HEK293 (cell line): ENCODE data around the gene MBOAT7.

Source experiments
- CTCF ChIA-PET: fragments of 350-600 bp; formaldehyde crosslinking; extraction: SDS; loops from one replicate; lab custom pipeline; 2021; ENCODE audit warnings: antibody characterized with exemption; lab: Yijun Ruan, JAX
- POLR2A ChIA-PET: fragments of 300-600 bp; formaldehyde crosslinking; extraction: SDS; loops from one replicate; lab custom pipeline; 2020; ENCODE audit warnings: antibody characterized with exemption, inconsistent platforms; lab: Yijun Ruan, JAX
- H3K27ac ChIP-seq: fragments of 200-500 bp; sonication (Bioruptor generic); 2 replicates; pipeline ENCODE4 v1.5.1; 2014; ENCODE audit warnings: low read depth, low read length, control low read depth, inconsistent platforms; ENCODE audit errors: extremely low read depth
- H3K36me3 ChIP-seq, 2 experiments: fragments of 200-500 bp in 1 of 2; sonication (Bioruptor generic) in 1 of 2; 1 replicate in 1 of 2; 2 replicates in 1 of 2; pipeline ENCODE4 v1.5.1; 2014 to 2017; ENCODE audit warnings: inconsistent platforms in 2 of 2, low read length in 2 of 2; ENCODE audit not compliant: control insufficient read depth in 2 of 2, insufficient read depth in 1 of 2
- H3K4me1 ChIP-seq: fragments of 200-500 bp; sonication (Bioruptor generic); 2 replicates; pipeline ENCODE4 v1.5.1; 2014; ENCODE audit warnings: mild to moderate bottlenecking, low read length, inconsistent platforms; ENCODE audit not compliant: control insufficient read depth, insufficient read depth
- H3K4me3 ChIP-seq: 2 replicates; pipeline ENCODE4 v1.5.1; 2011; ENCODE audit warnings: low read depth, mild to moderate bottlenecking, control low read depth, low read length, moderate library complexity
- H3K9me3 ChIP-seq: fragments of 200-500 bp; sonication (Bioruptor generic); 2 replicates; pipeline ENCODE4 v1.5.1; 2014; ENCODE audit warnings: low read depth, low read length, inconsistent platforms; ENCODE audit not compliant: control insufficient read depth, insufficient read depth
- GLIS1 ChIP-seq: fragments of 450-650 bp; formaldehyde crosslinking; IDR thresholded peaks from 2 replicates; pipeline ENCODE4 v1.5.1; 2016; ENCODE audit warnings: missing biosample characterization, missing genetic modification characterization
- GLIS2 ChIP-seq: fragments of 450-650 bp; formaldehyde crosslinking; IDR thresholded peaks from 2 replicates; pipeline ENCODE4 v1.5.1; 2016; ENCODE audit warnings: missing biosample characterization, missing genetic modification characterization
- KLF1 ChIP-seq: fragments of 450-650 bp; formaldehyde crosslinking; IDR thresholded peaks from 2 replicates; pipeline ENCODE4 v1.5.1; 2016; ENCODE audit warnings: missing biosample characterization, missing genetic modification characterization
- KLF10 ChIP-seq: fragments of 450-650 bp; IDR thresholded peaks from 2 replicates; pipeline ENCODE4 v1.5.1; 2018; ENCODE audit warnings: missing biosample characterization, mild to moderate bottlenecking, missing genetic modification characterization
- KLF9 ChIP-seq: fragments of 450-650 bp; formaldehyde crosslinking; IDR thresholded peaks from 2 replicates; pipeline ENCODE4 v1.5.1; 2016; ENCODE audit warnings: missing biosample characterization, missing genetic modification characterization, low read depth
- SP3 ChIP-seq: fragments of 450-650 bp; formaldehyde crosslinking; IDR thresholded peaks from 2 replicates; pipeline ENCODE4 v1.5.1; 2016; ENCODE audit warnings: missing biosample characterization, missing genetic modification characterization
- ZFP37 ChIP-seq: fragments of 450-650 bp; formaldehyde crosslinking; IDR thresholded peaks from 2 replicates; pipeline ENCODE4 v1.5.1; 2016; ENCODE audit warnings: missing biosample characterization, missing genetic modification characterization
- ZNF10 ChIP-seq: fragments of 450-650 bp; formaldehyde crosslinking; IDR thresholded peaks from 2 replicates; pipeline ENCODE4 v1.5.1; 2017; ENCODE audit warnings: missing biosample characterization, missing genetic modification characterization
- ZNF140 ChIP-seq: fragments of 450-650 bp; formaldehyde crosslinking; IDR thresholded peaks from 2 replicates; pipeline ENCODE4 v1.5.1; 2016; ENCODE audit warnings: missing biosample characterization, missing genetic modification characterization
- ZNF214 ChIP-seq: fragments of 450-650 bp; formaldehyde crosslinking; IDR thresholded peaks from 2 replicates; pipeline ENCODE4 v1.5.1; 2017; ENCODE audit warnings: missing biosample characterization, mild to moderate bottlenecking, missing genetic modification characterization, borderline replicate concordance
- ZNF501 ChIP-seq: fragments of 450-650 bp; formaldehyde crosslinking; IDR thresholded peaks from 2 replicates; pipeline ENCODE4 v1.5.1; 2016; ENCODE audit warnings: missing biosample characterization, missing genetic modification characterization
- ZNF530 ChIP-seq: fragments of 450-650 bp; formaldehyde crosslinking; IDR thresholded peaks from 2 replicates; pipeline ENCODE4 v1.5.1; 2016; ENCODE audit warnings: low read depth, missing biosample characterization, missing genetic modification characterization
- ZNF561 ChIP-seq: fragments of 450-650 bp; IDR thresholded peaks from 2 replicates; pipeline ENCODE4 v1.5.1; 2018; ENCODE audit warnings: missing biosample characterization, missing genetic modification characterization, borderline replicate concordance
- ZNF610 ChIP-seq: fragments of 450-650 bp; formaldehyde crosslinking; IDR thresholded peaks from 2 replicates; pipeline ENCODE4 v1.5.1; 2016; ENCODE audit warnings: missing biosample characterization, missing genetic modification characterization, borderline replicate concordance
- ZNF654 ChIP-seq: fragments of 450-650 bp; formaldehyde crosslinking; IDR thresholded peaks from 2 replicates; pipeline ENCODE4 v1.5.1; 2016; ENCODE audit warnings: low read depth, missing biosample characterization, missing genetic modification characterization
- ZNF701 ChIP-seq: fragments of 450-650 bp; formaldehyde crosslinking; IDR thresholded peaks from 2 replicates; pipeline ENCODE4 v1.5.1; 2016; ENCODE audit warnings: missing biosample characterization, missing genetic modification characterization
- TF ChIP-seq, protein P1 (sequence below): fragments of 450-650 bp; formaldehyde crosslinking; IDR thresholded peaks from 2 replicates; pipeline ENCODE4 v1.5.1; 2017; ENCODE audit warnings: missing biosample characterization, missing genetic modification characterization
- TF ChIP-seq, protein P2 (sequence below): fragments of 450-650 bp; formaldehyde crosslinking; IDR thresholded peaks from 2 replicates; pipeline ENCODE4 v1.5.1; 2016; ENCODE audit warnings: missing biosample characterization, missing genetic modification characterization
- TF ChIP-seq, protein P3 (sequence below): fragments of 450-650 bp; formaldehyde crosslinking; optimal IDR thresholded peaks from 2 replicates; pipeline ENCODE3; 2016; ENCODE audit warnings: missing biosample characterization, mild to moderate bottlenecking, missing genetic modification characterization
- TF ChIP-seq, protein P4 (sequence below): fragments of 450-650 bp; formaldehyde crosslinking; IDR thresholded peaks from 2 replicates; pipeline ENCODE4 v1.5.1; 2016; ENCODE audit warnings: missing biosample characterization, missing genetic modification characterization
- TF ChIP-seq, protein P5 (sequence below): fragments of 450-650 bp; formaldehyde crosslinking; IDR thresholded peaks from 2 replicates; pipeline ENCODE4 v1.5.1; 2016; ENCODE audit warnings: missing biosample characterization, missing genetic modification characterization
- TF ChIP-seq, protein P6 (sequence below): fragments of 450-650 bp; formaldehyde crosslinking; IDR thresholded peaks from 2 replicates; pipeline ENCODE4 v1.5.1; 2016; ENCODE audit warnings: missing biosample characterization, missing genetic modification characterization

MBOAT7 gene

DNA sequence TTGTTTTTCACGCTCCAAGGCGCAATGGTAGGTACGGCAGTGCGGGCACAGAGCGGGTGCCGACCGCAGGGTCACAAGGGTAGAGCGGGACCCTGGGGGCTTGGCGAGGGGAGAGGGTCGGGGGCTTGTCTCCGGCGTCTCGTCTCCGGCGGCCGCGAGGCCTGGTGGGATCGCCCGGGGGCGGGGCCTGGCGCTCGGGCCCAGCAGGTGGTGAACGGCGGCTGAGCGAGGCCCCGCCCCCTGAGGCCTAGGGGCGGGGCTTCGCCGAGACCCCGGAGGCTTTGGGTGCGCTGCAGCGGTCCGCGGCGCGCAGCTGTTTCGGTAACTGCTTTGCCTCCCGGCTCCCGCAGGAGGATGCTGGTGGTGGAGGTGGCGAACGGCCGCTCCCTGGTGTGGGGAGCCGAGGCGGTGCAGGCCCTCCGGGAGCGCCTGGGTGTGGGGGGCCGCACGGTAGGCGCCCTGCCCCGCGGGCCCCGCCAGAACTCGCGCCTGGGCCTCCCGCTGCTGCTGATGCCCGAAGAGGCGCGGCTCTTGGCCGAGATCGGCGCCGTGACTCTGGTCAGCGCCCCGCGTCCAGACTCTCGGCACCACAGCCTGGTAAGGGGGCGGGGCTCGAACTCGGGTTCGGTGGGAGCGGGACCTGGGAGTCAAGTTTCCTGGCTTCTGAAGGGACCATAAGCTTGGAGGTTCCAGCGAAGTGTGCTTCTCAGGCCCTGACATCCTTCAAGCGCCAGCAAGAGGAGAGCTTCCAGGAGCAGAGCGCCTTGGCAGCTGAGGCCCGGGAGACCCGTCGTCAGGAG, 1.8 kb upstream of the MBOAT7 start, which contains the start of gene TSEN34:
Gene TSEN34 (plus strand): TSS at position 298 of the 800 bp plus-strand sequence. CDS start 57 bp downstream, at position 355.
- H3K36me3 ChIP-seq: peaks cover 32 to 45% of the 10 kb centered on the region in 2 experiments
- TF ChIP-seq ZNF214 (tag by site-specific recombination) (no peak), ZNF654 (tag by site-specific recombination) (no peak), SP3 (tag by site-specific recombination) (peak; percentile 86), ZNF561 (peak; percentile 85), KLF10 (peak; percentile 88), KLF9 (tag by site-specific recombination) (peak; percentile 99), GLIS1 (tag by site-specific recombination) (peak; percentile 89), GLIS2 (tag by site-specific recombination) (peak; percentile 75; the same call in 1 of the 2 replicates), ZNF10 (tag by site-specific recombination) (peak; percentile 52; the same call in 1 of the 2 replicates), ZNF501 (tag by site-specific recombination) (peak; percentile 49; the same call in 1 of the 2 replicates), ZNF610 (0 out of 2 replicates have a peak, but pooled peaks have one; percentile 16), ZNF140 (no peak), ZFP37 (tag by site-specific recombination) (0 out of 2 replicates have a peak, but pooled peaks have one; percentile 39), ZNF530 (tag by site-specific recombination) (no peak), ZNF701 (tag by site-specific recombination) (no peak), KLF1 (0 out of 2 replicates have a peak, but pooled peaks have one; percentile 61)
- TF ChIP-seq, protein P1, sequence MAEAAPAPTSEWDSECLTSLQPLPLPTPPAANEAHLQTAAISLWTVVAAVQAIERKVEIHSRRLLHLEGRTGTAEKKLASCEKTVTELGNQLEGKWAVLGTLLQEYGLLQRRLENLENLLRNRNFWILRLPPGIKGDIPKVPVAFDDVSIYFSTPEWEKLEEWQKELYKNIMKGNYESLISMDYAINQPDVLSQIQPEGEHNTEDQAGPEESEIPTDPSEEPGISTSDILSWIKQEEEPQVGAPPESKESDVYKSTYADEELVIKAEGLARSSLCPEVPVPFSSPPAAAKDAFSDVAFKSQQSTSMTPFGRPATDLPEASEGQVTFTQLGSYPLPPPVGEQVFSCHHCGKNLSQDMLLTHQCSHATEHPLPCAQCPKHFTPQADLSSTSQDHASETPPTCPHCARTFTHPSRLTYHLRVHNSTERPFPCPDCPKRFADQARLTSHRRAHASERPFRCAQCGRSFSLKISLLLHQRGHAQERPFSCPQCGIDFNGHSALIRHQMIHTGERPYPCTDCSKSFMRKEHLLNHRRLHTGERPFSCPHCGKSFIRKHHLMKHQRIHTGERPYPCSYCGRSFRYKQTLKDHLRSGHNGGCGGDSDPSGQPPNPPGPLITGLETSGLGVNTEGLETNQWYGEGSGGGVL (tag by site-specific recombination): no peak
- TF ChIP-seq, protein P2, sequence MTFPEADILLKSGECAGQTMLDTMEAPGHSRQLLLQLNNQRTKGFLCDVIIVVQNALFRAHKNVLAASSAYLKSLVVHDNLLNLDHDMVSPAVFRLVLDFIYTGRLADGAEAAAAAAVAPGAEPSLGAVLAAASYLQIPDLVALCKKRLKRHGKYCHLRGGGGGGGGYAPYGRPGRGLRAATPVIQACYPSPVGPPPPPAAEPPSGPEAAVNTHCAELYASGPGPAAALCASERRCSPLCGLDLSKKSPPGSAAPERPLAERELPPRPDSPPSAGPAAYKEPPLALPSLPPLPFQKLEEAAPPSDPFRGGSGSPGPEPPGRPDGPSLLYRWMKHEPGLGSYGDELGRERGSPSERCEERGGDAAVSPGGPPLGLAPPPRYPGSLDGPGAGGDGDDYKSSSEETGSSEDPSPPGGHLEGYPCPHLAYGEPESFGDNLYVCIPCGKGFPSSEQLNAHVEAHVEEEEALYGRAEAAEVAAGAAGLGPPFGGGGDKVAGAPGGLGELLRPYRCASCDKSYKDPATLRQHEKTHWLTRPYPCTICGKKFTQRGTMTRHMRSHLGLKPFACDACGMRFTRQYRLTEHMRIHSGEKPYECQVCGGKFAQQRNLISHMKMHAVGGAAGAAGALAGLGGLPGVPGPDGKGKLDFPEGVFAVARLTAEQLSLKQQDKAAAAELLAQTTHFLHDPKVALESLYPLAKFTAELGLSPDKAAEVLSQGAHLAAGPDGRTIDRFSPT (tag by site-specific recombination): peak; percentile 51; the same call in 1 of the 2 replicates
- TF ChIP-seq, protein P3, sequence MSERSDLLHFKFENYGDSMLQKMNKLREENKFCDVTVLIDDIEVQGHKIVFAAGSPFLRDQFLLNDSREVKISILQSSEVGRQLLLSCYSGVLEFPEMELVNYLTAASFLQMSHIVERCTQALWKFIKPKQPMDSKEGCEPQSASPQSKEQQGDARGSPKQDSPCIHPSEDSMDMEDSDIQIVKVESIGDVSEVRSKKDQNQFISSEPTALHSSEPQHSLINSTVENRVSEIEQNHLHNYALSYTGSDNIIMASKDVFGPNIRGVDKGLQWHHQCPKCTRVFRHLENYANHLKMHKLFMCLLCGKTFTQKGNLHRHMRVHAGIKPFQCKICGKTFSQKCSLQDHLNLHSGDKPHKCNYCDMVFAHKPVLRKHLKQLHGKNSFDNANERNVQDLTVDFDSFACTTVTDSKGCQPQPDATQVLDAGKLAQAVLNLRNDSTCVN: peak; percentile 89
- TF ChIP-seq, protein P4, sequence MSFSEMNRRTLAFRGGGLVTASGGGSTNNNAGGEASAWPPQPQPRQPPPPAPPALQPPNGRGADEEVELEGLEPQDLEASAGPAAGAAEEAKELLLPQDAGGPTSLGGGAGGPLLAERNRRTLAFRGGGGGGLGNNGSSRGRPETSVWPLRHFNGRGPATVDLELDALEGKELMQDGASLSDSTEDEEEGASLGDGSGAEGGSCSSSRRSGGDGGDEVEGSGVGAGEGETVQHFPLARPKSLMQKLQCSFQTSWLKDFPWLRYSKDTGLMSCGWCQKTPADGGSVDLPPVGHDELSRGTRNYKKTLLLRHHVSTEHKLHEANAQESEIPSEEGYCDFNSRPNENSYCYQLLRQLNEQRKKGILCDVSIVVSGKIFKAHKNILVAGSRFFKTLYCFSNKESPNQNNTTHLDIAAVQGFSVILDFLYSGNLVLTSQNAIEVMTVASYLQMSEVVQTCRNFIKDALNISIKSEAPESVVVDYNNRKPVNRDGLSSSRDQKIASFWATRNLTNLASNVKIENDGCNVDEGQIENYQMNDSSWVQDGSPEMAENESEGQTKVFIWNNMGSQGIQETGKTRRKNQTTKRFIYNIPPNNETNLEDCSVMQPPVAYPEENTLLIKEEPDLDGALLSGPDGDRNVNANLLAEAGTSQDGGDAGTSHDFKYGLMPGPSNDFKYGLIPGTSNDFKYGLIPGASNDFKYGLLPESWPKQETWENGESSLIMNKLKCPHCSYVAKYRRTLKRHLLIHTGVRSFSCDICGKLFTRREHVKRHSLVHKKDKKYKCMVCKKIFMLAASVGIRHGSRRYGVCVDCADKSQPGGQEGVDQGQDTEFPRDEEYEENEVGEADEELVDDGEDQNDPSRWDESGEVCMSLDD: no peak
- TF ChIP-seq, protein P5, sequence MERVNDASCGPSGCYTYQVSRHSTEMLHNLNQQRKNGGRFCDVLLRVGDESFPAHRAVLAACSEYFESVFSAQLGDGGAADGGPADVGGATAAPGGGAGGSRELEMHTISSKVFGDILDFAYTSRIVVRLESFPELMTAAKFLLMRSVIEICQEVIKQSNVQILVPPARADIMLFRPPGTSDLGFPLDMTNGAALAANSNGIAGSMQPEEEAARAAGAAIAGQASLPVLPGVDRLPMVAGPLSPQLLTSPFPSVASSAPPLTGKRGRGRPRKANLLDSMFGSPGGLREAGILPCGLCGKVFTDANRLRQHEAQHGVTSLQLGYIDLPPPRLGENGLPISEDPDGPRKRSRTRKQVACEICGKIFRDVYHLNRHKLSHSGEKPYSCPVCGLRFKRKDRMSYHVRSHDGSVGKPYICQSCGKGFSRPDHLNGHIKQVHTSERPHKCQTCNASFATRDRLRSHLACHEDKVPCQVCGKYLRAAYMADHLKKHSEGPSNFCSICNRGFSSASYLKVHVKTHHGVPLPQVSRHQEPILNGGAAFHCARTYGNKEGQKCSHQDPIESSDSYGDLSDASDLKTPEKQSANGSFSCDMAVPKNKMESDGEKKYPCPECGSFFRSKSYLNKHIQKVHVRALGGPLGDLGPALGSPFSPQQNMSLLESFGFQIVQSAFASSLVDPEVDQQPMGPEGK: peak; percentile 44
- TF ChIP-seq, protein P6, sequence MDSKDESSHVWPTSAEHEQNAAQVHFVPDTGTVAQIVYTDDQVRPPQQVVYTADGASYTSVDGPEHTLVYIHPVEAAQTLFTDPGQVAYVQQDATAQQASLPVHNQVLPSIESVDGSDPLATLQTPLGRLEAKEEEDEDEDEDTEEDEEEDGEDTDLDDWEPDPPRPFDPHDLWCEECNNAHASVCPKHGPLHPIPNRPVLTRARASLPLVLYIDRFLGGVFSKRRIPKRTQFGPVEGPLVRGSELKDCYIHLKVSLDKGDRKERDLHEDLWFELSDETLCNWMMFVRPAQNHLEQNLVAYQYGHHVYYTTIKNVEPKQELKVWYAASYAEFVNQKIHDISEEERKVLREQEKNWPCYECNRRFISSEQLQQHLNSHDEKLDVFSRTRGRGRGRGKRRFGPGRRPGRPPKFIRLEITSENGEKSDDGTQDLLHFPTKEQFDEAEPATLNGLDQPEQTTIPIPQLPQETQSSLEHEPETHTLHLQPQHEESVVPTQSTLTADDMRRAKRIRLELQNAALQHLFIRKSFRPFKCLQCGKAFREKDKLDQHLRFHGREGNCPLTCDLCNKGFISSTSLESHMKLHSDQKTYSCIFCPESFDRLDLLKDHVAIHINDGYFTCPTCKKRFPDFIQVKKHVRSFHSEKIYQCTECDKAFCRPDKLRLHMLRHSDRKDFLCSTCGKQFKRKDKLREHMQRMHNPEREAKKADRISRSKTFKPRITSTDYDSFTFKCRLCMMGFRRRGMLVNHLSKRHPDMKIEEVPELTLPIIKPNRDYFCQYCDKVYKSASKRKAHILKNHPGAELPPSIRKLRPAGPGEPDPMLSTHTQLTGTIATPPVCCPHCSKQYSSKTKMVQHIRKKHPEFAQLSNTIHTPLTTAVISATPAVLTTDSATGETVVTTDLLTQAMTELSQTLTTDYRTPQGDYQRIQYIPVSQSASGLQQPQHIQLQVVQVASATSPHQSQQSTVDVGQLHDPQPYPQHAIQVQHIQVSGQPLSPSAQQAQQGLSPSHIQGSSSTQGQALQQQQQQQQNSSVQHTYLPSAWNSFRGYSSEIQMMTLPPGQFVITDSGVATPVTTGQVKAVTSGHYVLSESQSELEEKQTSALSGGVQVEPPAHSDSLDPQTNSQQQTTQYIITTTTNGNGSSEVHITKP (tag by site-specific recombination): peak; percentile 99

More for the DNA sequence above, 1.8 kb upstream of the MBOAT7 start, which contains the start of gene TSEN34:
- peaks cover 14% of the 10 kb centered on the region for H3K4me1 ChIP-seq
- CTCF ChIA-PET: interaction anchor here (0.7 to 1.5 kb wide), 6 partner anchors 8 to 75 kb away, joined by 3 to 5 read pairs (median 4); no protein-coding TSS in a partner anchor
- POLR2A ChIA-PET: interaction anchor here (0.7 to 6.4 kb wide), 10 partner anchors 9 to 272 kb away, joined by 3 to 241 read pairs (median 16); partner anchors contain the start of genes CNOT3, LENG1, LENG9 and PRPF31
- peak within 1 kb of the TSS; percentile 64 for H3K4me3 ChIP-seq
- H3K27ac ChIP-seq: peak within 1 kb of the TSS; percentile 90
- H3K9me3 ChIP-seq: no peaks in the 10 kb centered on the region
